Esophagus muscularis mucosa (tissue), 4 donors: ENCODE measurements around the gene ADAM23. TPM values are rescaled to one million over a fixed set of nuclear protein-coding genes. Genes with fewer than 3 reads are reported as not detected.

Experiments used
- DNase-seq: peaks from one replicate; pipeline ENCODE4 v3.0.0-alpha.2; 2017; ENCODE audit errors: extremely low spot score
- H3K27ac ChIP-seq, 4 donors: fragments of 200-600 bp; sonication (generic); replicated peaks in 1 of 4; 1 replicate in 3 of 4; 2 replicates in 1 of 4; pipeline ENCODE4 v1.5.1; 2016 to 2019; ENCODE audit warnings: mild to moderate bottlenecking in 1 of 4
- H3K27me3 ChIP-seq, 4 donors: fragments of 200-600 bp; sonication (generic); one replicate each; pipeline versions ENCODE4 v1.5.1 to v1.6.0; 2016 to 2019
- H3K36me3 ChIP-seq, 4 donors: fragments of 200-600 bp; sonication (generic); one replicate each; pipeline ENCODE4 v1.5.1; 2016 to 2019
- H3K4me1 ChIP-seq, 4 donors: fragments of 200-600 bp; sonication (generic); one replicate each; pipeline ENCODE4 v1.5.1; 2016 to 2019
- H3K4me3 ChIP-seq, 4 donors: fragments of 200-600 bp; sonication (generic); 1 replicate in 2 of 4; 2 replicates in 2 of 4; pipeline ENCODE4 v1.5.1; 2016 to 2019; ENCODE audit warnings: mild to moderate bottlenecking in 4 of 4, moderate library complexity in 1 of 4
- H3K9me3 ChIP-seq, 4 donors: fragments of 200-600 bp; sonication (generic); 1 replicate in 3 of 4; 2 replicates in 1 of 4; pipeline ENCODE4 v1.5.1; 2016 to 2019
- CTCF ChIP-seq, 3 experiments: fragments of 200-600 bp in 2 of 3; fragments of 450-650 bp in 1 of 3; sonication (generic) in 2 of 3; IDR thresholded peaks; one replicate each; pipeline ENCODE4 v1.5.1; 2017 to 2019; ENCODE audit warnings: antibody characterized with exemption in 3 of 3, mild to moderate bottlenecking in 2 of 3, moderate library complexity in 1 of 3
- EP300 ChIP-seq: sonication (generic); formaldehyde crosslinking; IDR thresholded peaks from one replicate; pipeline ENCODE4 v1.6.1; 2017; ENCODE audit warnings: antibody characterized with exemption
- POLR2A ChIP-seq: fragments of 450-650 bp; IDR thresholded peaks from one replicate; pipeline ENCODE4 v1.6.1; 2017; ENCODE audit warnings: antibody characterized with exemption, moderate library complexity, mild to moderate bottlenecking, low read depth
- POLR2AphosphoS5 ChIP-seq, 2 donors: sonication (generic); formaldehyde crosslinking; IDR thresholded peaks; one replicate each; pipeline ENCODE4 v1.6.1; 2017; ENCODE audit warnings: antibody characterized with exemption in 2 of 2
- WGBS: methylation state at CpG from one replicate; pipeline ENCODE4 v1.1.5; 2018; 5-methylcytosine and 5-hydroxymethylcytosine counted together
- intact Hi-C: fragments of 100-400 bp; cut with DNase I; formaldehyde crosslinking; loops from one replicate; pipeline ENCODE4 v1.15.1; 2023
- total RNA-seq, 4 donors: library from RNA; depleted of rRNA; stranded (reverse); fragments of >200 nt; gene quantifications; one replicate each; pipeline versions ENCODE4 v1.1.0 to v1.2.1, GENCODE V29; 2016

Gene ADAM23
- total RNA-seq, 4 donors from 2014 or later: 1.5 to 3.0 (median 2.2) TPM

GRCh38 chr2:206452242-206452641, 8.9 kb downstream of the ADAM23 start:
- no peak for DNase-seq
- no peak overlapping the region for H3K27ac ChIP-seq
- TF ChIP-seq POLR2AphosphoS5 (IDR thresholded peaks at IDR 0.05) (no peak), POLR2A (no peak), EP300 (no peak), CTCF (IDR thresholded peaks at IDR 0.05) (no peak)
- no peaks in the 10 kb centered on the region for H3K4me1 ChIP-seq
- no peaks in the 10 kb centered on the region for H3K27me3 ChIP-seq
- H3K36me3 ChIP-seq: no peaks in the 10 kb centered on the region
- H3K4me3 ChIP-seq: no peak overlapping the region
- no peaks in the 10 kb centered on the region for H3K9me3 ChIP-seq
- intact Hi-C loops: no loop called here
- WGBS: 100% methylated on average over 1 of the region's 1 CpG

GRCh38 chr2:206452750-206453149, 9.4 kb downstream of the ADAM23 start:
- no peak for DNase-seq

GRCh38 chr2:206456078-206456754, 12.9 kb downstream of the ADAM23 start:
- 91% methylated on average over 5 of the region's 5 CpGs for WGBS
- H3K4me1 ChIP-seq: no peaks in the 10 kb centered on the region
- no peak overlapping the region for H3K4me3 ChIP-seq
- TF ChIP-seq POLR2AphosphoS5 (IDR thresholded peaks at IDR 0.05): no peak
- no peak for TF ChIP-seq EP300
- no peak for TF ChIP-seq POLR2A
- TF ChIP-seq CTCF (IDR thresholded peaks at IDR 0.05): no peak
- no peaks in the 10 kb centered on the region for H3K9me3 ChIP-seq
- H3K36me3 ChIP-seq: no peaks in the 10 kb centered on the region
- no peak overlapping the region for H3K27ac ChIP-seq
- intact Hi-C loops: no loop called here
- no peak for DNase-seq
- H3K27me3 ChIP-seq: no peaks in the 10 kb centered on the region

More at GRCh38 chr2:206452750-206453149, 9.4 kb downstream of the ADAM23 start:
- whole genome bisulfite sequencing: 82% methylated on average over 3 of the region's 3 CpGs
- H3K27ac ChIP-seq: no peak overlapping the region
- H3K4me3 ChIP-seq: no peak overlapping the region
- no peak for TF ChIP-seq POLR2AphosphoS5 (IDR thresholded peaks at IDR 0.05)
- TF ChIP-seq EP300: no peak
- no peak for TF ChIP-seq POLR2A
- no peak for TF ChIP-seq CTCF (IDR thresholded peaks at IDR 0.05)
- intact Hi-C loops: no loop called here
- no peaks in the 10 kb centered on the region for H3K27me3 ChIP-seq
- H3K9me3 ChIP-seq: no peaks in the 10 kb centered on the region
- H3K36me3 ChIP-seq: no peaks in the 10 kb centered on the region
- no peaks in the 10 kb centered on the region for H3K4me1 ChIP-seq

GRCh38 chr2:206457188-206457634, 13.9 kb downstream of the ADAM23 start:
- H3K36me3 ChIP-seq: no peaks in the 10 kb centered on the region
- H3K4me1 ChIP-seq: no peaks in the 10 kb centered on the region
- TF ChIP-seq EP300 (no peak), CTCF (IDR thresholded peaks at IDR 0.05) (no peak), POLR2A (no peak), POLR2AphosphoS5 (IDR thresholded peaks at IDR 0.05) (no peak)
- no peaks in the 10 kb centered on the region for H3K27me3 ChIP-seq
- intact Hi-C loops: no loop called here
- H3K27ac ChIP-seq: no peak overlapping the region
- 62% methylated on average over 2 of the region's 2 CpGs for WGBS
- H3K4me3 ChIP-seq: no peak overlapping the region
- no peak for DNase-seq
- H3K9me3 ChIP-seq: no peaks in the 10 kb centered on the region
